ENCODE measurements around the gene EGF.
"Not testable (repeated sequence)": the region's sequence is repeated elsewhere in the genome, so short reads cannot be mapped to it uniquely, and the experiment has no call there.

The EGF gene

GRCh38 chr4:110034026-110034393 lies 121.3 kb downstream of the EGF start:
- DNase-seq (ENCODE audit: low read depth), result no peak

GRCh38 chr4:110039164-110039563 lies 126.5 kb downstream of the EGF start:
- DNase-seq (ENCODE audit: low read depth), result not testable (repeated sequence)

- DNase-seq (ENCODE audit: low read depth), result no peak
Measured at GRCh38 chr4:110041735-110042134, 129.1 kb downstream of the EGF start.

GRCh38 chr4:110042545-110043517 lies 130.1 kb downstream of the EGF start:
- no peak for DNase-seq (ENCODE audit: low read depth)

- no peak for DNase-seq (ENCODE audit: low read depth)
Measured at GRCh38 chr4:110046588-110047049, 133.9 kb downstream of the EGF start.

- peak; percentile 31 for DNase-seq (ENCODE audit: low read depth)
Measured at GRCh38 chr4:110049951-110050925, 137.6 kb downstream of the EGF start.

- DNase-seq (ENCODE audit: low read depth), result no peak
Measured at GRCh38 chr4:110055158-110055768, 142.6 kb downstream of the EGF start.

GRCh38 chr4:110058677-110059076 lies 146.0 kb downstream of the EGF start:
- no peak for DNase-seq (ENCODE audit: low read depth)

GRCh38 chr4:110059556-110060191 lies 147.0 kb downstream of the EGF start:
- no peak for DNase-seq (ENCODE audit: low read depth)

- no peak for DNase-seq (ENCODE audit: low read depth)
Measured at GRCh38 chr4:110061076-110061475, 148.4 kb downstream of the EGF start.
